Cardiac muscle cell (in vitro differentiated cells and primary cell): ENCODE data around the gene PHLPP1. TPM values are rescaled to one million over a fixed set of nuclear protein-coding genes. Genes with fewer than 3 reads are reported as not detected.

Experiments
- DNase-seq, 2 donors: peaks; one replicate each; pipeline versions ENCODE4 v3.0.0 to v3.0.0-alpha.2; 2010 to 2017; ENCODE audit warnings: low read depth in 1 of 2, low spot score in 1 of 2
- H3K27ac ChIP-seq: fragments of 200-600 bp; sonication (generic); 2 replicates; pipeline ENCODE4 v1.5.1; 2016
- H3K27me3 ChIP-seq: fragments of 200-600 bp; sonication (generic); 2 replicates; pipeline ENCODE4 v1.6.0; 2016; ENCODE audit warnings: control low read depth
- H3K36me3 ChIP-seq: fragments of 200-600 bp; sonication (generic); 2 replicates; pipeline ENCODE4 v1.5.1; 2016; ENCODE audit warnings: control low read depth
- H3K4me1 ChIP-seq: fragments of 200-600 bp; sonication (generic); 2 replicates; pipeline ENCODE4 v1.8.1; 2017; ENCODE audit warnings: low read depth, mild to moderate bottlenecking, mixed run types
- H3K4me3 ChIP-seq: fragments of 200-600 bp; sonication (generic); 2 replicates; pipeline ENCODE4 v1.5.1; 2016; ENCODE audit warnings: mild to moderate bottlenecking
- H3K9me3 ChIP-seq: fragments of 200-600 bp; sonication (generic); 2 replicates; pipeline ENCODE4 v1.5.1; 2017; ENCODE audit warnings: low read depth, mild to moderate bottlenecking, control low read depth
- CTCF ChIP-seq: IDR thresholded peaks from 2 replicates; pipeline ENCODE4 v1.5.1; 2012; ENCODE audit warnings: low read depth, mild to moderate bottlenecking, low read length
- polyA plus RNA-seq: library from polyadenylated mRNA; unstranded; fragments of >200 nt; fragmentation: Nextera tagmentation; extraction: Ambion mirVana; gene quantifications from 2 replicates; pipeline ENCODE4 v1.2.1, GENCODE V29; 2016
- total RNA-seq: library from RNA; depleted of rRNA; stranded (reverse); fragments of >200 nt; gene quantifications from 2 replicates; pipeline ENCODE4 v1.2.3, GENCODE V29; 2016

The PHLPP1 gene
- total and polyA plus RNA-seq, 2 experiments from 2014 or later, result 6.3 to 25.8 TPM

DNA sequence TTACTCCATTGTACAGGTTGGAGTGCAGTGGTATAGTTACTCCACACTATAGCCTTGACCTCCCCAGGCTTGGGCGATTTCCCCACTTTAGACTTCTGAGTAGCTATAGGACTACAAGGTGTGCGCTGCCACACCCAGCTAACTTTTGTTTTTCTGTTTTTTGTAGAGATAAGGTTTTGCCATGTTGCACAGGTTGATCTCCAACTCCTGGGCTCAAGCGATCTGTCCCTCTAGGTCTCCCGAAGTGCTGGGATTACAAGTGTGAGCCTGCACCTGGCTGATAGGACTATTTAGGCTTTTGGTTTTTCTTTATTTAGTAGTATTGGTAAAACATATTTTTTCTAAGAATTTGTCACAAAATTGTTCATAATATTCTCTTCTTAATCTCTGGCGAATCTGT, 121.7 kb downstream of the PHLPP1 start:
- no peaks in the 10 kb centered on the region for H3K27me3 ChIP-seq
- H3K4me1 ChIP-seq, result peaks cover 7% of the 10 kb centered on the region
- H3K4me3 ChIP-seq, result no peak overlapping the region
- DNase-seq, result no peak
- no peak for TF ChIP-seq CTCF
- H3K9me3 ChIP-seq, result no peaks in the 10 kb centered on the region
- no peaks in the 10 kb centered on the region for H3K36me3 ChIP-seq
- no peak overlapping the region for H3K27ac ChIP-seq

- Histone ChIP-seq H3K36me3 (no peaks in the 10 kb centered on the region), H3K27ac (no peak overlapping the region), H3K4me1 (no peaks in the 10 kb centered on the region)
Observed at GRCh38 chr18:62838475-62839098, 123.2 kb downstream of the PHLPP1 start.

GRCh38 chr18:62839874-62840713, 124.8 kb downstream of the PHLPP1 start:
- no peaks in the 10 kb centered on the region for H3K36me3 ChIP-seq

More at GRCh38 chr18:62838475-62839098, 123.2 kb downstream of the PHLPP1 start:
- H3K9me3 ChIP-seq, result no peaks in the 10 kb centered on the region
- H3K4me3 ChIP-seq, result no peak overlapping the region
- no peak for TF ChIP-seq CTCF
- no peak for DNase-seq
- H3K27me3 ChIP-seq, result no peaks in the 10 kb centered on the region

DNA sequence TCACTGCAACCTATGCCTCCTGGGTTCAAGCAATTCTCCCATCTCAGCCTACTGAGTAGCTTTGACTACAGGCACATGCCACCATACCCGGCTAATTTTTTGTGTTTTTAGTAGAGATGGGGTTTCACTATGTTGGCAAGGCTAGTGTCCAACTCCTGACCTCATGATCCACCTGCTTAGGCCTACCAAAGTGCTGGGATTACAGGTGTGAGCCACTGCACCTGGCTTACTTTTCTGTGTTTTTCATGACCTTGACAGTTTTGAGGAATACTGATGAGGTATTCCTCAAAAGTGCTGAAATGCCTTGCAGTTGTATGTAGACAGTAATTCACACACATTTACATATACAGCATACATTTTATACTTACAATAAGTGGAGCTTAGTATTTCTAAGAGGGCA, 126.1 kb downstream of the PHLPP1 start:
- H3K4me3 ChIP-seq, result no peak overlapping the region
- no peak overlapping the region for H3K27ac ChIP-seq
- no peaks in the 10 kb centered on the region for H3K36me3 ChIP-seq
- H3K27me3 ChIP-seq, result no peaks in the 10 kb centered on the region
- TF ChIP-seq CTCF, result no peak
- H3K9me3 ChIP-seq, result no peaks in the 10 kb centered on the region
- no peak for DNase-seq
- peaks cover 15% of the 10 kb centered on the region for H3K4me1 ChIP-seq

More at GRCh38 chr18:62839874-62840713, 124.8 kb downstream of the PHLPP1 start:
- Histone ChIP-seq H3K4me1 (peaks cover 6% of the 10 kb centered on the region), H3K4me3 (no peak overlapping the region), H3K27me3 (no peaks in the 10 kb centered on the region), H3K27ac (no peak overlapping the region), H3K9me3 (no peaks in the 10 kb centered on the region)
- no peak for DNase-seq
- TF ChIP-seq CTCF, result no peak

DNA sequence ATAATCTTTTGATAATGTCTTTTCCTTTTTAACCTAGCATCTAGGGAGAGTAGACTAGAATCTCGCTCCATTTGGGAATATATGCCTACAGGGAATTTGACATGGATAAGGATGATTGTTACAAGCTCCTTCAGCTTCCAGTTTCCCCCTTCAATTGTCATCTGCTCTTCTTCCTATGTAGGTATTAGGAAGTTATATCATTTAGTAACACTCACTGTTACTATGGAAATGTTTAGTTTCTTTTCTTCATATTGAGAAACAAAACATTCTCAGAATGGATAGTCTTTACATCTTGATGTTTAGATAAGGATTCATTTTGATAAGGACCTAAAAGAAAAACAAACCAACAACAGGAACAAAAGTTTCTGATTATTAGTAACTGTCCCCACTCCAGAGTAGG, 127.6 kb downstream of the PHLPP1 start:
- Histone ChIP-seq H3K27ac (no peak overlapping the region), H3K4me1 (peaks cover 30% of the 10 kb centered on the region), H3K9me3 (no peaks in the 10 kb centered on the region), H3K27me3 (no peaks in the 10 kb centered on the region), H3K36me3 (no peaks in the 10 kb centered on the region), H3K4me3 (no peak overlapping the region)
- TF ChIP-seq CTCF, result no peak
- DNase-seq, result no peak
